ENCODE measurements around the gene ANKRD44. TPM values are rescaled to one million over a fixed set of nuclear protein-coding genes. Genes with fewer than 3 reads are reported as not detected.

ANKRD44 gene
- total RNA-seq, 1 experiment from 2014 or later = 0.68 TPM

GRCh38 chr2:197255543-197255942 lies 55.0 kb downstream of the ANKRD44 start:
- Mint-ChIP-seq H3K27me3 (ENCODE audit: low read depth) (peaks cover 2% of the 10 kb centered on the region; the same call in 1 of the 2 replicates), H3K4me3 (no peak overlapping the region), H3K9me3 (no peaks in the 10 kb centered on the region), H3K27ac (no peak overlapping the region), H3K4me1 (peaks cover 4% of the 10 kb centered on the region; the same call in 1 of the 2 replicates), H3K36me3 (no peaks in the 10 kb centered on the region)
- DNase-seq (ENCODE audit: low spot score) (peak; percentile 45), ATAC-seq (peak; percentile 97)
- POLR2A ChIA-PET = interaction anchor here (0.6 kb wide), 1 partner anchor 143 kb away, joined by 3 read pairs; no protein-coding TSS in a partner anchor
- TF ChIP-seq, protein P1, sequence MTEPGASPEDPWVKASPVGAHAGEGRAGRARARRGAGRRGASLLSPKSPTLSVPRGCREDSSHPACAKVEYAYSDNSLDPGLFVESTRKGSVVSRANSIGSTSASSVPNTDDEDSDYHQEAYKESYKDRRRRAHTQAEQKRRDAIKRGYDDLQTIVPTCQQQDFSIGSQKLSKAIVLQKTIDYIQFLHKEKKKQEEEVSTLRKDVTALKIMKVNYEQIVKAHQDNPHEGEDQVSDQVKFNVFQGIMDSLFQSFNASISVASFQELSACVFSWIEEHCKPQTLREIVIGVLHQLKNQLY (CRISPR knock-in tag; IDR thresholded peaks at IDR 0.05) = no peak
- TF ChIP-seq ZNF121 (CRISPR knock-in tag; IDR thresholded peaks at IDR 0.05) = peak; percentile 42; the same call in 1 of the 2 replicates
- CTCF ChIA-PET = interaction anchor here (1.1 kb wide), 1 partner anchor 87 kb away, joined by 3 read pairs; no protein-coding TSS in a partner anchor

DNA sequence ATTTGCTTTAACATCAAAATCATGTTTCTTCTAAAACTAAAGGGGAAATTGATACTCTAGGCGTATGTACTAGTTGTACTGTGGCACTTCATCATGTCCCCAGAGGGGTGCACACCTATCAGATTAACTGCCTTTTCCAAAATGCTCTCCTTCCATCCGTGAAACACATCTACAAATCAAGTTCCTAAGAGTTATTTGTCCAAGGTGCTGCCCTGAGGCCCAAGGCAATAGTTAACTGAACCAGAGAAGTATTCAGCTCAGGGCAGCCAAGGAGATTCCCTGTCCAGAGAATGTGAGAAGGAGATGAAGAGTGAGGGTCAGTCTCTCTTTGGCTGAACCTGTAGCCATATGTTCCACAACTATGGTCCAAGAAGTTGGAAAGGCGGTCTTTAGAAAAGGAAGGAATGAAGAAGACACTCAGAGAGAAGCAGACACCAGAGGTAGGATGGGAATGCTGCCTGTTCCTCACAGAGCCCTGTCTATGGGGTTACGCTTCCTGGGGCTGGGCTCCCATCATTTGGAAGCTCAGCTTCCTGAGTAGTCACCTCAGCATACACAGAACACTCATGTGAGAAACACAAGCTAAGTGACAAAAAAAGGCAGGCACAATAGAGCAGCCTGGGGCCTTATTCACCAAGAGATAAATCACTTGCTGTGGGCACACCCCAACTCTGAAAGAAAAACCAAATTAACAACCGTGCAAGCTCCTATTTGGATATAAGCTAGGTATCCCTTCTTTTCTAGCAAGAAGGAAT lies 55.6 kb downstream of the ANKRD44 start:
- no peak for TF ChIP-seq ZNF396 (CRISPR knock-in tag; IDR thresholded peaks at IDR 0.05; ENCODE audit: borderline replicate concordance)
- TF ChIP-seq ZNF263 (CRISPR knock-in tag; IDR thresholded peaks at IDR 0.05; ENCODE audit: low read depth) = no peak
- CTCF ChIA-PET = interaction anchor here (1.1 kb wide), 1 partner anchor 87 kb away, joined by 3 read pairs; no protein-coding TSS in a partner anchor
- peaks cover 2% of the 10 kb centered on the region; the same call in 1 of the 2 replicates for H3K27me3 Mint-ChIP-seq (ENCODE audit: low read depth)

GRCh38 chr2:197251576-197251975 lies 59.0 kb downstream of the ANKRD44 start:
- CTCF ChIA-PET = no interaction called here
- Mint-ChIP-seq H3K36me3 (no peaks in the 10 kb centered on the region), H3K27me3 (ENCODE audit: low read depth) (0 out of 2 replicates have a peak, but pooled peaks cover 2% of the 10 kb centered on the region), H3K4me1 (peaks cover 4% of the 10 kb centered on the region; the same call in 1 of the 2 replicates), H3K4me3 (no peak overlapping the region), H3K27ac (no peak overlapping the region), H3K9me3 (no peaks in the 10 kb centered on the region)
- POLR2A ChIA-PET = no interaction called here
- ATAC-seq (no peak), DNase-seq (ENCODE audit: low spot score) (no peak)
- TF ChIP-seq JAZF1 (CRISPR knock-in tag; IDR thresholded peaks at IDR 0.05) (no peak), AFF4 (CRISPR knock-in tag; IDR thresholded peaks at IDR 0.05; ENCODE audit: borderline replicate concordance) (no peak), CREM (CRISPR knock-in tag; IDR thresholded peaks at IDR 0.05) (no peak), KAT7 (CRISPR knock-in tag; IDR thresholded peaks at IDR 0.05; ENCODE audit: borderline replicate concordance) (no peak), FOXK1 (CRISPR knock-in tag; IDR thresholded peaks at IDR 0.05) (no peak), SP1 (CRISPR knock-in tag; conservative IDR thresholded peaks at IDR 0.05) (no peak), ZNF263 (CRISPR knock-in tag; IDR thresholded peaks at IDR 0.05; ENCODE audit: low read depth) (no peak), MXD4 (CRISPR knock-in tag; IDR thresholded peaks at IDR 0.05; ENCODE audit: borderline replicate concordance) (no peak), GTF2I (CRISPR knock-in tag; conservative IDR thresholded peaks at IDR 0.05) (no peak), ZNF671 (CRISPR knock-in tag; IDR thresholded peaks at IDR 0.05) (no peak), ZNF396 (CRISPR knock-in tag; IDR thresholded peaks at IDR 0.05; ENCODE audit: borderline replicate concordance) (no peak)
- TF ChIP-seq, protein P2, sequence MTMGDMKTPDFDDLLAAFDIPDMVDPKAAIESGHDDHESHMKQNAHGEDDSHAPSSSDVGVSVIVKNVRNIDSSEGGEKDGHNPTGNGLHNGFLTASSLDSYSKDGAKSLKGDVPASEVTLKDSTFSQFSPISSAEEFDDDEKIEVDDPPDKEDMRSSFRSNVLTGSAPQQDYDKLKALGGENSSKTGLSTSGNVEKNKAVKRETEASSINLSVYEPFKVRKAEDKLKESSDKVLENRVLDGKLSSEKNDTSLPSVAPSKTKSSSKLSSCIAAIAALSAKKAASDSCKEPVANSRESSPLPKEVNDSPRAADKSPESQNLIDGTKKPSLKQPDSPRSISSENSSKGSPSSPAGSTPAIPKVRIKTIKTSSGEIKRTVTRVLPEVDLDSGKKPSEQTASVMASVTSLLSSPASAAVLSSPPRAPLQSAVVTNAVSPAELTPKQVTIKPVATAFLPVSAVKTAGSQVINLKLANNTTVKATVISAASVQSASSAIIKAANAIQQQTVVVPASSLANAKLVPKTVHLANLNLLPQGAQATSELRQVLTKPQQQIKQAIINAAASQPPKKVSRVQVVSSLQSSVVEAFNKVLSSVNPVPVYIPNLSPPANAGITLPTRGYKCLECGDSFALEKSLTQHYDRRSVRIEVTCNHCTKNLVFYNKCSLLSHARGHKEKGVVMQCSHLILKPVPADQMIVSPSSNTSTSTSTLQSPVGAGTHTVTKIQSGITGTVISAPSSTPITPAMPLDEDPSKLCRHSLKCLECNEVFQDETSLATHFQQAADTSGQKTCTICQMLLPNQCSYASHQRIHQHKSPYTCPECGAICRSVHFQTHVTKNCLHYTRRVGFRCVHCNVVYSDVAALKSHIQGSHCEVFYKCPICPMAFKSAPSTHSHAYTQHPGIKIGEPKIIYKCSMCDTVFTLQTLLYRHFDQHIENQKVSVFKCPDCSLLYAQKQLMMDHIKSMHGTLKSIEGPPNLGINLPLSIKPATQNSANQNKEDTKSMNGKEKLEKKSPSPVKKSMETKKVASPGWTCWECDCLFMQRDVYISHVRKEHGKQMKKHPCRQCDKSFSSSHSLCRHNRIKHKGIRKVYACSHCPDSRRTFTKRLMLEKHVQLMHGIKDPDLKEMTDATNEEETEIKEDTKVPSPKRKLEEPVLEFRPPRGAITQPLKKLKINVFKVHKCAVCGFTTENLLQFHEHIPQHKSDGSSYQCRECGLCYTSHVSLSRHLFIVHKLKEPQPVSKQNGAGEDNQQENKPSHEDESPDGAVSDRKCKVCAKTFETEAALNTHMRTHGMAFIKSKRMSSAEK (CRISPR knock-in tag; IDR thresholded peaks at IDR 0.05; ENCODE audit: borderline replicate concordance) = no peak
- TF ChIP-seq, protein P3, sequence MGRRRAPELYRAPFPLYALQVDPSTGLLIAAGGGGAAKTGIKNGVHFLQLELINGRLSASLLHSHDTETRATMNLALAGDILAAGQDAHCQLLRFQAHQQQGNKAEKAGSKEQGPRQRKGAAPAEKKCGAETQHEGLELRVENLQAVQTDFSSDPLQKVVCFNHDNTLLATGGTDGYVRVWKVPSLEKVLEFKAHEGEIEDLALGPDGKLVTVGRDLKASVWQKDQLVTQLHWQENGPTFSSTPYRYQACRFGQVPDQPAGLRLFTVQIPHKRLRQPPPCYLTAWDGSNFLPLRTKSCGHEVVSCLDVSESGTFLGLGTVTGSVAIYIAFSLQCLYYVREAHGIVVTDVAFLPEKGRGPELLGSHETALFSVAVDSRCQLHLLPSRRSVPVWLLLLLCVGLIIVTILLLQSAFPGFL (CRISPR knock-in tag; IDR thresholded peaks at IDR 0.05; ENCODE audit: borderline replicate concordance) = no peak

More for the DNA sequence above, 55.6 kb downstream of the ANKRD44 start:
- Mint-ChIP-seq H3K36me3 (no peaks in the 10 kb centered on the region), H3K4me1 (peaks cover 4% of the 10 kb centered on the region; the same call in 1 of the 2 replicates), H3K4me3 (no peak overlapping the region), H3K27ac (no peak overlapping the region), H3K9me3 (no peaks in the 10 kb centered on the region)
- POLR2A ChIA-PET = interaction anchor here (0.6 kb wide), 2 partner anchors 143 to 151 kb away, joined by 3 read pairs; no protein-coding TSS in a partner anchor
- DNase-seq (ENCODE audit: low spot score) (no peak), ATAC-seq (peak; percentile 18; the same call in 1 of the 2 replicates)
